Endodermal cell (in vitro differentiated cells): Measurements from ENCODE around the gene GABRR2. TPM values are rescaled to one million over a fixed set of nuclear protein-coding genes. Genes with fewer than 3 reads are reported as not detected.
A peak's percentile ranks its signal among the peaks of the same experiment; 100 is the strongest.

Source experiments
- DNase-seq: peaks from one replicate; pipeline ENCODE4 v3.0.0-alpha.2; 2017
- H3K27ac ChIP-seq: 2 replicates; pipeline ENCODE4 v1.5.1; 2013; ENCODE audit warnings: mild to moderate bottlenecking, low read depth, low read length, moderate library complexity
- H3K27me3 ChIP-seq: 2 replicates; pipeline ENCODE4 v1.6.1; 2013; ENCODE audit warnings: mild to moderate bottlenecking, low read length, moderate library complexity; ENCODE audit not compliant: insufficient read depth, control insufficient read depth, poor library complexity, severe bottlenecking
- H3K36me3 ChIP-seq: 2 replicates; pipeline ENCODE4 v1.7.0; 2013; ENCODE audit warnings: mild to moderate bottlenecking, low read length, moderate library complexity; ENCODE audit not compliant: control insufficient read depth, insufficient read depth
- H3K4me1 ChIP-seq: one replicate; pipeline ENCODE4 v1.7.0; 2013; ENCODE audit warnings: low read length; ENCODE audit not compliant: control insufficient read depth, insufficient read depth
- H3K4me3 ChIP-seq: 2 replicates; pipeline ENCODE4 v1.5.1; 2013; ENCODE audit warnings: mild to moderate bottlenecking, low read length, moderate library complexity
- H3K9ac ChIP-seq: 2 replicates; pipeline ENCODE4 v1.6.1; 2013; ENCODE audit warnings: mild to moderate bottlenecking, low read length, moderate library complexity; ENCODE audit not compliant: poor library complexity, severe bottlenecking; ENCODE audit errors: extremely low read depth
- H3K9me3 ChIP-seq: 2 replicates; pipeline ENCODE4 v1.6.1; 2013; ENCODE audit warnings: mild to moderate bottlenecking, low read length, moderate library complexity; ENCODE audit not compliant: control insufficient read depth
- H3K27ac Mint-ChIP-seq: 2 replicates; pipeline ENCODE4 v1.8.0; 2020; ENCODE audit warnings: mixed read lengths
- H3K27me3 Mint-ChIP-seq: 2 replicates; pipeline ENCODE4 v1.8.0; 2021; ENCODE audit warnings: mild to moderate bottlenecking, mixed read lengths; ENCODE audit not compliant: insufficient read depth
- H3K36me3 Mint-ChIP-seq: 2 replicates; pipeline ENCODE4 v1.8.0; 2020; ENCODE audit warnings: low read depth, mixed read lengths
- H3K4me1 Mint-ChIP-seq: 2 replicates; pipeline ENCODE4 v1.8.0; 2020; ENCODE audit warnings: mixed read lengths
- H3K4me3 Mint-ChIP-seq: 2 replicates; pipeline ENCODE4 v1.8.0; 2020; ENCODE audit warnings: mild to moderate bottlenecking, moderate library complexity, mixed read lengths
- H3K9me3 Mint-ChIP-seq: 2 replicates; pipeline ENCODE4 v1.8.0; 2020; ENCODE audit warnings: mild to moderate bottlenecking, mixed read lengths
- WGBS, 2 experiments: methylation state at CpG; one replicate each; pipeline versions ENCODE4 v1.1.5 to v1.1.7; 2013; ENCODE audit warnings: missing lambda C conversion rate in 2 of 2, mixed read lengths in 1 of 2; ENCODE audit not compliant: insufficient coverage in 1 of 2, insufficient read length in 1 of 2; 5-methylcytosine and 5-hydroxymethylcytosine counted together
- total RNA-seq, 2 donors: library from RNA; stranded (reverse); fragmentation: NEBNext Ultra II Directional in 1 of 2; extraction: Animal tissue kit (Norgen Biotek cat#: 25700) in 1 of 2; gene quantifications; 2 replicates in 1 of 2; 3 replicates in 1 of 2; pipeline ENCODE4 v1.2.1, GENCODE V29; 2021
- TF ChIP-seq, protein P1 (sequence below): fragments of 200-600 bp; sonication (generic); conservative IDR thresholded peaks from 2 replicates; pipeline ENCODE4 v1.5.0; 2021; ENCODE audit warnings: antibody characterized with exemption, mild to moderate bottlenecking

The GABRR2 gene
- total RNA-seq, 2 donors from 2014 or later, result 0.15 to 0.27 TPM

DNA sequence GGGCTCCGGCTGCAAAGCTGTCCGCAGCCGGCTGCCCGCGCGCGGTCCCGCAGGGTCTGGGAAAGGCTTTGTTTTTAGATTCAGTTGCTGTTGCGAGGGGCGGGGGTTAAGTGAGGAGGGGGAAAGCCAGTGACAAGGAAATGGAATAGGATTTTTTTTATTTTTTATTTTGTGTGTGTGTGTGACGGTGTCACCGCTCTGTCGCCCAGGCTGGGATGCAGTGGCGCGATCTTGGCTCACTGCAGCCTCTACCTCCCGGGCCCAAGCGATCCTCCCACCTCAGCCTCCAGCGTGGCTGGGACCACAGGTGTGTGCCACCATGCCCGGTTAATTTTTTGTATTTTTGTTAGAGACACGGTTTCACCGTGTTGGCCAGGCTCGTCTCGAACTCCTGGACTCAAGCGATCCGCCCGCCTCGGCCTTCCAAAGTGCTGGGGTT, 38.0 kb upstream of the GABRR2 start:
- H3K27me3 Mint-ChIP-seq, result peaks cover 21% of the 10 kb centered on the region
- DNase-seq, result no peak
- Histone ChIP-seq H3K4me1 (peaks cover 3% of the 10 kb centered on the region), H3K9ac (peak overlapping the region; percentile 88), H3K9me3 (no peaks in the 10 kb centered on the region), H3K36me3 (no peaks in the 10 kb centered on the region), H3K27ac (peak overlapping the region; percentile 94), H3K4me3 (peak overlapping the region; percentile 96), H3K27me3 (peaks cover 5% of the 10 kb centered on the region)
- peaks cover 34% of the 10 kb centered on the region for H3K4me1 Mint-ChIP-seq
- H3K36me3 Mint-ChIP-seq, result peaks cover 5% of the 10 kb centered on the region
- H3K4me3 Mint-ChIP-seq, result peak overlapping the region; percentile 71
- 56 to 94% methylated on average over 12 to 27 of the region's 27 CpGs for WGBS, 2 experiments
- no peaks in the 10 kb centered on the region for H3K9me3 Mint-ChIP-seq
- H3K27ac Mint-ChIP-seq, result peak overlapping the region; percentile 62
- TF ChIP-seq, protein P1, sequence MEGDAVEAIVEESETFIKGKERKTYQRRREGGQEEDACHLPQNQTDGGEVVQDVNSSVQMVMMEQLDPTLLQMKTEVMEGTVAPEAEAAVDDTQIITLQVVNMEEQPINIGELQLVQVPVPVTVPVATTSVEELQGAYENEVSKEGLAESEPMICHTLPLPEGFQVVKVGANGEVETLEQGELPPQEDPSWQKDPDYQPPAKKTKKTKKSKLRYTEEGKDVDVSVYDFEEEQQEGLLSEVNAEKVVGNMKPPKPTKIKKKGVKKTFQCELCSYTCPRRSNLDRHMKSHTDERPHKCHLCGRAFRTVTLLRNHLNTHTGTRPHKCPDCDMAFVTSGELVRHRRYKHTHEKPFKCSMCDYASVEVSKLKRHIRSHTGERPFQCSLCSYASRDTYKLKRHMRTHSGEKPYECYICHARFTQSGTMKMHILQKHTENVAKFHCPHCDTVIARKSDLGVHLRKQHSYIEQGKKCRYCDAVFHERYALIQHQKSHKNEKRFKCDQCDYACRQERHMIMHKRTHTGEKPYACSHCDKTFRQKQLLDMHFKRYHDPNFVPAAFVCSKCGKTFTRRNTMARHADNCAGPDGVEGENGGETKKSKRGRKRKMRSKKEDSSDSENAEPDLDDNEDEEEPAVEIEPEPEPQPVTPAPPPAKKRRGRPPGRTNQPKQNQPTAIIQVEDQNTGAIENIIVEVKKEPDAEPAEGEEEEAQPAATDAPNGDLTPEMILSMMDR, result no peak

DNA sequence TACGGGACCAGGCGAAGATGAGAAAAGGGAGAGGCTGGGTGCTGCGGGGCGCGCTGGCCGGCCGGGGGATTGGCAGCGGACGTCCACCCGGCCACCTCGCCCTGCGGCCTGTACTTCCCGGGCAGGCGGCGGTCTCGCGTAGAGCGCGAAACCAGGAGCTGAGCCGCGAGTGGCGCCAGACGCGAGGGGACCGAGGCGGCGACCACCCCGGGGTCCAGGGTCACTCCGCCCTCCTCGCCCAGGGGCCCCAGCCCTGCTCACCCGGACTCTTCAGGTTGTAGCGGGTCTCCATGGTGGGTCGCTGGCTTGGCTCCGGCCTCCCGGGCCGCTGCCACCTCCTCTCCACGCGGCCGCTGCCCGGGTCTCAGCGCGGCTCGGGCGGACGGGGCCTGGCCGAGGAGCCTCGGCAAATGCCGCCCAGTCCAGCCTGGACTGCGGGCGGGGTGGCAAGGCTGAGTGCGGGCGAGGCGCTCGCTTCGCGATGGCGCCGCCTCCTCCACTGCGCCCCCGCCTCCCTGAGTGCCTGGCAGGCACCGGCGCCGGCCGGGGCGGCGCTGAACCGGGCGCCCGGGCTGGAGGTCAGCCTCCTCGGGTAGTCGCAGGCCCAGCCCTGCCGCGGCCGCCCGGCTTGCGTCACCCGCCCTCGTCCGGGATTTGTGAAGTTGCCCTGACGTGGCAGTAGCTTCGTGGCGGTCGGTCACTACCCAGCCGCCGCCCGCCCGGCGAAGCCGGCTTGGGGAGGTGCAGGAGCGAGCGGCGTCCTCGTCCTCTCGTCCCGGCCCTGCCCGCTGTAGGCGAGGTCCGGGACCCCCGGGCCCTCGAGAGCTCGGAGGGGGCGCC, 37.4 kb upstream of the GABRR2 start, which contains the start of gene UBE2J1:
TSS of gene UBE2J1 (minus strand) at position 445 of the 840 bp plus-strand sequence. CDS start at position 292, 153 bp downstream.
- peak within 1 kb of the TSS; percentile 94 for H3K27ac ChIP-seq
- no peaks in the 10 kb centered on the region for H3K36me3 ChIP-seq
- peak within 1 kb of the TSS; percentile 88 for H3K9ac ChIP-seq
- Mint-ChIP-seq H3K4me1 (peaks cover 38% of the 10 kb centered on the region), H3K36me3 (peaks cover 5% of the 10 kb centered on the region), H3K27ac (peak within 1 kb of the TSS; percentile 62), H3K9me3 (no peaks in the 10 kb centered on the region), H3K4me3 (peak within 1 kb of the TSS; percentile 71), H3K27me3 (peaks cover 14% of the 10 kb centered on the region)
- peaks cover 5% of the 10 kb centered on the region for H3K27me3 ChIP-seq
- H3K9me3 ChIP-seq, result no peaks in the 10 kb centered on the region
- WGBS, 2 experiments, result 1% methylated on average over 58 to 102 of the region's 102 CpGs
- H3K4me1 ChIP-seq, result peaks cover 3% of the 10 kb centered on the region
- peak within 1 kb of the TSS; percentile 96 for H3K4me3 ChIP-seq
- peak; percentile 94 for DNase-seq
- TF ChIP-seq, protein P1, result no peak

DNA sequence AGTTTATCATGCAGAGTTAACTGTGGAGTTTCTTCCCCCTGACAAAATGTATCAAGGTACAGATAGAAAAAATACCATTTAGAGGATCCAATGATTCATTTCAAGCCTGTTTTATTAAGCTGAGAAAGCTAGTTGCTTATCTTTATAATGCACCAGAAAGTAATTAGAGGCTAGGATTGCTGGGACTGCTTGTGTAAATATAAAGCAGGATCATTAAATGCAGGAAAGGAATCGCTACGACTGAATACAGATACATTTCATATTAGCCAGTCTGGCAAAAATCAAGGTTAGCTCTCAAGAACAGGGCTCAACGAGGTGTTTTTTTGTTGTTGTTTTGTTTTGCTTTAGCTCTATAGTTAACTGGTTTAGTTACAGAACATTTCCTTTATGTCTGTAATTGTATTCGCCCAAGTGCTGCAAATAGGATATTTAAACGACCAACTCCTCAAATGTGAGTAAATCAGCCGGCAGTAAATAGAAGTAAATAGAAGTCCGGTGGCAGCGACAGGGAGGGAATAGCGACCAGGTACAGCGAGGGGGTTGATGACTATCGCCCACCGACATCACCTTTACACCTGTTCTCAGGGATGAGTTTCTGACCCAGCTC, 36.7 kb upstream of the GABRR2 start:
- Histone ChIP-seq H3K27ac (peak overlapping the region; percentile 29), H3K27me3 (peaks cover 3% of the 10 kb centered on the region), H3K9me3 (no peaks in the 10 kb centered on the region), H3K4me3 (peak overlapping the region; percentile 96), H3K4me1 (peaks cover 3% of the 10 kb centered on the region), H3K36me3 (no peaks in the 10 kb centered on the region), H3K9ac (peak overlapping the region; percentile 88)
- H3K4me3 Mint-ChIP-seq, result peak overlapping the region; percentile 71
- peaks cover 7% of the 10 kb centered on the region for H3K27me3 Mint-ChIP-seq
- TF ChIP-seq, protein P1, result no peak
- no peaks in the 10 kb centered on the region for H3K9me3 Mint-ChIP-seq
- peaks cover 5% of the 10 kb centered on the region for H3K36me3 Mint-ChIP-seq
- 6 to 16% methylated on average over 9 to 12 of the region's 12 CpGs for whole genome bisulfite sequencing, 2 experiments
- no peak for DNase-seq
- peak overlapping the region; percentile 54 for H3K27ac Mint-ChIP-seq
- peaks cover 41% of the 10 kb centered on the region for H3K4me1 Mint-ChIP-seq
